LoVo (cell line): Measurements from ENCODE around the gene NPLOC4.
"Not testable (repeated sequence)": the region's sequence is repeated elsewhere in the genome, so short reads cannot be mapped to it uniquely, and the experiment has no call there.

ENCODE experiments used
- DNase-seq: peaks from one replicate; pipeline ENCODE4 v3.0.0-alpha.2; 2016; ENCODE audit warnings: low spot score

The NPLOC4 gene

GRCh38 chr17:81533339-81534141 lies 103.4 kb downstream of the NPLOC4 start:
- DNase-seq = no peak

DNA sequence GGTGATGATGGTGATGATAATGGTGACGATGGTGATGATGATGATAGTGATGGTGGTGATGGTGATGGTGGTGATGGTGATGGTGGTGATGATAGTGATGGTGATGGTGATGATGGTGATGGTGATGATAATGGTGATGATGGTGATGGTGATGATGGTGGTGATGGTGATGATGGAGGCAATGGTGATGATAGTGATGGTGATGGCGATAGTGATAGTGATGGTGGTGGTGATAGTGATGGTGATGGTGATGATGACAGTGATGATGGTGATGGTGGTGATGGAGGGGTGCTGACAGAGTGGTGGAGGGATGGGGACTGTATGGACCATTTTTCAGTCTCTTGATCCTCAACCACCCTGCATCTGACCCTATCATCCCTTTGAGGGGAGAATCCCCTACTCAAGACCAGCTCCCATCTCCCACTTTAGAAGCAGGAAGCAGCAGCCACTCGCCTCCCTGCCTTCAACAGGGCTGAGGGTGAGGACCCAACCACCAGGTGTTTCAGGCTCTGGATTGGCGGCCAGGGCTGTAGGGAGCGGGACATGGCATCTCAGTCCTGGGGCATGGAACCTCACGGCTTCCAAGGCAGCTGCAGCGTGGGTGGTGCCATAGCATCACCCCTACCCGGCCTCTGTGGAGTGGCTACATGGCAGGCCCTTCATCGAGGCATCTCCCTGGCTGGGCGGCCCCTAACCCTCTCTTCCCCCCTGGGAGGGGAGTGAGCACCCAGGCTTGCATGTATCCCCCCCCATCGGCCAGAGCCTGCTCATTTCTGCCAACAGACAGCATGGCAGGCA lies 104.2 kb downstream of the NPLOC4 start:
- no peak for DNase-seq

GRCh38 chr17:81531998-81532404 lies 104.9 kb downstream of the NPLOC4 start:
- DNase-seq = not testable (repeated sequence)

DNA sequence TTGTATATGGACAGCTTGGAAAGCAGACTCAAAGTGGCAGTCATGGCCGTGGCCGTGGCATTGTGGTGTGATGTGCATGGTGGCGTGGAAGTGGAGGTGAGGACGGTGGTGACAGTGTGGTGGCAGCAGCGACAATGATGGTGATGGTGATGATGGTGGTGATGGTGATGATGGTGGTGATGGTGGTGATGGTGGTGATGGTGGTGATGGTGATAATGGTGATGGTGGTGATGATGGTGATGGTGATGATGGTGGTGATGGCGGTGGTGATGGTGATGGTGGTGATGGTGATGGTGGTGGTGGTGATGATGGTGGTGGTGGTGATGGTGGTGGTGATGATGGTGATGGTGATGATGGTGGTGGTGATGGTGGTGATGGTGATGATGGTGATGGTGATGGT lies 105.9 kb downstream of the NPLOC4 start:
- not testable (repeated sequence) for DNase-seq

GRCh38 chr17:81529437-81529803 lies 107.5 kb downstream of the NPLOC4 start:
- no peak for DNase-seq

GRCh38 chr17:81528651-81529436 lies 108.1 kb downstream of the NPLOC4 start:
- no peak for DNase-seq

GRCh38 chr17:81528384-81528650 lies 108.6 kb downstream of the NPLOC4 start:
- no peak for DNase-seq

DNA sequence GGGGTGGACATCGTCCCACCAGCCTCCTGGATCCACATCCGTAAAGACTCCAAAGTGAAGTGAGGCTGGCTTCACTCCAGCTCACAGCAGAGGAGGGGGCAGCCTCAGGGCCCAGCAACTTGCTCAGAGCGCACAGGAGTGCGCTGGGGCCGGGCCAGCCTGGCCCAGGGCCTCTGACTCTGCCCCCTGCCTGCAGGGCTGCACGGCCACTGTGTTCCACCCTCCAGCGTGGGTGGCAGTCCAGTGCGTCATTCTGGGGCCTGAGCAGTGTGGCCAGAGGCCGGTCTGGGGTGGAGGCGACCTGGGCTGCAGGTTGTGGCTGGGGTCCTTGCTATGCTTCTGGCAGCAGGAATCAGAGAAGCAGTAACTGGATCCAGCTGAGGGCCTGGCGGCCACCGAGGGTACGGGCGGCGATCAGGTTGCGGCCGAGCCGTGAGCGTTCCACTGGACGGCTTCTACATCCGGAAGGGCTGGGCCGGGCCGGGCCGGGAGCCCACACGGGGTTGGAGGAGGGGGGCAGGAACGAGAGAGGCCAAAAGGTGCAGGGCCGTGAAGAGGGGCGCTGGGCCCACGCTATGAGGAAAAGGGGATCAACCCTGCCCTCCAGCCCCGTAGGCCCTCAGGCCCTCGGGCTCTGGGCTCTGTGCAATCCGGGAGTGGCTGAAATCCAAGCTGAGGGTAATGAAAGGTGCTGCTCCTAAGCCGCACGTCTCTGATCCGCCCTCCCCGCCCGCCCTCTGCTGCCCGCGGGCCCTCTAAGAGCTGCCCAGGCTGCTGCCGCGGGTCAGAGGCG lies 109.1 kb downstream of the NPLOC4 start, which contains the start of gene FSCN2:
Gene FSCN2 (plus strand): TSS at position 787 of the 793 bp plus-strand sequence. CDS start 155 bp downstream, outside the sequence.
- DNase-seq = no peak

GRCh38 chr17:81526662-81527571 lies 110.0 kb downstream of the NPLOC4 start:
- no peak for DNase-seq

- DNase-seq = no peak
Measured at GRCh38 chr17:81524865-81525159, 112.1 kb downstream of the NPLOC4 start.

GRCh38 chr17:81524039-81524864 lies 112.7 kb downstream of the NPLOC4 start:
- no peak for DNase-seq

- DNase-seq = no peak
Measured at GRCh38 chr17:81523402-81524038, 113.4 kb downstream of the NPLOC4 start.

GRCh38 chr17:81522491-81523401 lies 114.2 kb downstream of the NPLOC4 start:
- no peak for DNase-seq

- DNase-seq = no peak
Measured at GRCh38 chr17:81520021-81520901, 116.7 kb downstream of the NPLOC4 start.

GRCh38 chr17:81519284-81520020 lies 117.5 kb downstream of the NPLOC4 start:
- peak; percentile 87 for DNase-seq

GRCh38 chr17:81518785-81519283 lies 118.1 kb downstream of the NPLOC4 start:
- peak; percentile 53 for DNase-seq
